ENCODE measurements around the gene SKAP1. TPM values are rescaled to one million over a fixed set of nuclear protein-coding genes. Genes with fewer than 3 reads are reported as not detected.

SKAP1 gene
- total RNA-seq: 10 to 100 TPM; 75.5 to 91.4 TPM

- Mint-ChIP-seq H3K4me1 (peaks cover 51% of the 10 kb centered on the region), H3K4me3 (peak within 1 kb of the TSS; percentile 82), H3K27me3 (no peaks in the 10 kb centered on the region), H3K9me3 (ENCODE audit: low read depth) (no peaks in the 10 kb centered on the region), H3K27ac (peak within 1 kb of the TSS; percentile 86), H3K36me3 (peaks cover 36% of the 10 kb centered on the region)
- ATAC-seq (peak; percentile 71), DNase-seq (peak; percentile 70)
- CTCF ChIA-PET: interaction anchor here (1.8 to 2.3 kb wide), 2 partner anchors 24 to 27 kb away, joined by 5 to 6 read pairs; no protein-coding TSS in a partner anchor
Observed at GRCh38 chr17:48429638-48430586, at the start of gene SKAP1. SKAP1 (minus strand) TSS chr17:48430214.

- no peak for ATAC-seq
- H3K36me3 Mint-ChIP-seq: no peaks in the 10 kb centered on the region
- H3K4me3 Mint-ChIP-seq: no peak overlapping the region
- CTCF ChIA-PET: no interaction called here
- no peaks in the 10 kb centered on the region for H3K9me3 Mint-ChIP-seq (ENCODE audit: low read depth)
- H3K27me3 Mint-ChIP-seq: no peaks in the 10 kb centered on the region
- no peak for DNase-seq
- peaks cover 28% of the 10 kb centered on the region for H3K4me1 Mint-ChIP-seq
- H3K27ac Mint-ChIP-seq: peak overlapping the region; percentile 58
Observed at GRCh38 chr17:48479014-48479402, 49.0 kb upstream of the SKAP1 start.

GRCh38 chr17:48478224-48479013, 48.4 kb upstream of the SKAP1 start:
- DNase-seq (peak; percentile 68), ATAC-seq (peak; percentile 91)
- Mint-ChIP-seq H3K9me3 (ENCODE audit: low read depth) (no peaks in the 10 kb centered on the region), H3K4me3 (no peak overlapping the region), H3K27me3 (no peaks in the 10 kb centered on the region), H3K36me3 (no peaks in the 10 kb centered on the region), H3K27ac (peak overlapping the region; percentile 61), H3K4me1 (peaks cover 22% of the 10 kb centered on the region)
- CTCF ChIA-PET: interaction anchor here (0.6 to 1.7 kb wide), 2 partner anchors 21 to 124 kb away, joined by 3 to 4 read pairs; no protein-coding TSS in a partner anchor

- no peak overlapping the region for H3K4me3 Mint-ChIP-seq
- no peak for DNase-seq
- peaks cover 18% of the 10 kb centered on the region for H3K4me1 Mint-ChIP-seq
- H3K36me3 Mint-ChIP-seq: no peaks in the 10 kb centered on the region
- CTCF ChIA-PET: interaction anchor here (0.7 to 1.7 kb wide), 6 partner anchors 9 to 142 kb away, joined by 3 to 4 read pairs (median 4); no protein-coding TSS in a partner anchor
- no peaks in the 10 kb centered on the region for H3K9me3 Mint-ChIP-seq (ENCODE audit: low read depth)
- no peaks in the 10 kb centered on the region for H3K27me3 Mint-ChIP-seq
- ATAC-seq: no peak
- no peak overlapping the region for H3K27ac Mint-ChIP-seq
Observed at GRCh38 chr17:48477221-48477620, 47.2 kb upstream of the SKAP1 start.

DNA sequence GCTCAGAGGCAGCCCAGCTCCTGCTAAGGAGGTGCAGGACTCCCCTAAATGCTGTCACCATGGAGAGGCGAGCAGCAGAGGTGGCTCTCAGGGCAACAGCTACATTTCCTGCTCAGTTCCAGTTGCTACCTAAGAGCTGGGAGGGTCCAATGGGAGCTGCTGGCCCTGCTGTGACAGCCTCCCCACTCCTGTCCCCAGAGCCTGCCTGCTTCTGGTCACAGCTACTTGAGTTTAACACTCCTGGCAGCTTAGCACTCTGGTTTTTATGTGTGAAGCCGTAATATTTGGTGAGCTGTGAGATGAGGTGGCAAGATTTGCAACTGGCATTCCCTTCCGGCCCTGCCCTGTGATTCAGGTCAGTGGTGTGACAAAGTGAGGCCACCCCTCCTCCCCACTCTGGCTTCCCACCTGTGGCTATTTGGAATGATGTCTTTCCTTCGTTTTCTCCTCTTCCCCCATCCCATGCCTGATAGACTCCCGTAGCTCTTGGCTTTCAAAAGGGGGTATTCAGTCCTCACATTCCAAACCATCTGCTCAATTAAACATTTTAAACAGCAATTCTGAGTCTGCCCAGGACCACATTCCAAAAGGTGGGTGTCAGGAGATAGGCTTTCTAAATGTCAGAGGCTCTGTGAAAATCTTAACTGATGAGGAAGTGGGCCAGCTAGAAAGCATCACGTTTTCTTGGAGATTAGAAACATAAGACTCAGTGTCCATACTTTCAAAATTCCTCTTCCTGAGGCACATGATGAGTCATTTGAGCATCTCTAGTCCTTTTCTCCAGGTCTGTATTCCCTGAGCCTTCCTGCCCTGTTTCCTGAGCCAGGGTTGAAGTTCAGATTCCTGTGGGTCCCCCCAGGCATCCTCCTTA, 42.6 kb upstream of the SKAP1 start:
- Mint-ChIP-seq H3K36me3 (no peaks in the 10 kb centered on the region), H3K9me3 (ENCODE audit: low read depth) (no peaks in the 10 kb centered on the region), H3K4me1 (peaks cover 16% of the 10 kb centered on the region), H3K27ac (peak overlapping the region; percentile 63), H3K4me3 (no peak overlapping the region), H3K27me3 (peaks cover 13% of the 10 kb centered on the region)
- CTCF ChIA-PET: interaction anchor here (1.0 to 2.1 kb wide), 4 partner anchors 13 to 165 kb away, joined by 3 to 6 read pairs (median 4); no protein-coding TSS in a partner anchor
- peak; percentile 58 for DNase-seq
- ATAC-seq: peak; percentile 86

DNA sequence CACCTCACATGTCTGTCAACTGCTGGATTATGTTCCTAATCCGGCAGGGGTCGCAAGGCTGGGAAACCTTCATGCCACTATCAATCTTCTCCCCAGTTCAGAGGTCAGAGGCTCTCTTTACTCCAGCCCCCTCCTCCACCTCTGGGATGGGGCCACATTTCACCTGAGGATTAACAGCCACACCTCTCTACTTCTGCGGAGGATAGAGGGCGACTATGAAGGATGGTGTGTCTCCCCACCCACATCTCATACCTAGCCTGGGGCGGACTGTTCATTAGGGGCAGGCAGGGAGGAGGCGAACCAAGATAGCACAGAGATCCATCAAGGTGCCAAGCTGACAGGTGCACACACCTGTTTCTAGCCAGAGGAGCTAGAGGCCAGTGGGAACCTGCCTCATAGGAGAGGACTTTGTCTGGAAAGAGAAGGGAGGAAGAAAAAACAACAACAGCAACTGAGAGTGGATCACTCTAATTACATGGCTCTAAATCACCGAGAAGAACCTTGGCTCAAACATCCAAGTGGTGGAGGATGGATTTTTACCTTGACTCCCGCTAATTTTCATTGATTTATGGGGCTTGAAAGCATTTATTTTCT, 41.9 kb upstream of the SKAP1 start:
- ATAC-seq (no peak), DNase-seq (no peak)
- H3K36me3 Mint-ChIP-seq: no peaks in the 10 kb centered on the region
- H3K27ac Mint-ChIP-seq: peak overlapping the region; percentile 63
- H3K9me3 Mint-ChIP-seq (ENCODE audit: low read depth): no peaks in the 10 kb centered on the region
- CTCF ChIA-PET: interaction anchor here (0.9 to 2.1 kb wide), 7 partner anchors 13 to 164 kb away, joined by 3 to 6 read pairs (median 3); no protein-coding TSS in a partner anchor
- H3K4me1 Mint-ChIP-seq: peaks cover 14% of the 10 kb centered on the region
- H3K27me3 Mint-ChIP-seq: peaks cover 14% of the 10 kb centered on the region
- H3K4me3 Mint-ChIP-seq: no peak overlapping the region

GRCh38 chr17:48470388-48471034, 40.5 kb upstream of the SKAP1 start:
- H3K4me1 Mint-ChIP-seq: peaks cover 14% of the 10 kb centered on the region
- no peak overlapping the region for H3K4me3 Mint-ChIP-seq
- ATAC-seq (no peak), DNase-seq (no peak)
- H3K9me3 Mint-ChIP-seq (ENCODE audit: low read depth): no peaks in the 10 kb centered on the region
- CTCF ChIA-PET: interaction anchor here (0.8 to 2.1 kb wide), 7 partner anchors 11 to 32 kb away, joined by 3 to 6 read pairs (median 3); no protein-coding TSS in a partner anchor
- H3K27me3 Mint-ChIP-seq: peaks cover 17% of the 10 kb centered on the region
- H3K27ac Mint-ChIP-seq: no peak overlapping the region
- no peaks in the 10 kb centered on the region for H3K36me3 Mint-ChIP-seq

GRCh38 chr17:48469227-48469626, 39.2 kb upstream of the SKAP1 start:
- DNase-seq (no peak), ATAC-seq (no peak)
- no peaks in the 10 kb centered on the region for H3K36me3 Mint-ChIP-seq
- no peaks in the 10 kb centered on the region for H3K9me3 Mint-ChIP-seq (ENCODE audit: low read depth)
- H3K4me1 Mint-ChIP-seq: peaks cover 18% of the 10 kb centered on the region
- no peak overlapping the region for H3K4me3 Mint-ChIP-seq
- H3K27ac Mint-ChIP-seq: no peak overlapping the region
- peaks cover 17% of the 10 kb centered on the region for H3K27me3 Mint-ChIP-seq
- CTCF ChIA-PET: interaction anchor here (1.1 kb wide), 1 partner anchor 24 kb away, joined by 3 read pairs; no protein-coding TSS in a partner anchor

DNA sequence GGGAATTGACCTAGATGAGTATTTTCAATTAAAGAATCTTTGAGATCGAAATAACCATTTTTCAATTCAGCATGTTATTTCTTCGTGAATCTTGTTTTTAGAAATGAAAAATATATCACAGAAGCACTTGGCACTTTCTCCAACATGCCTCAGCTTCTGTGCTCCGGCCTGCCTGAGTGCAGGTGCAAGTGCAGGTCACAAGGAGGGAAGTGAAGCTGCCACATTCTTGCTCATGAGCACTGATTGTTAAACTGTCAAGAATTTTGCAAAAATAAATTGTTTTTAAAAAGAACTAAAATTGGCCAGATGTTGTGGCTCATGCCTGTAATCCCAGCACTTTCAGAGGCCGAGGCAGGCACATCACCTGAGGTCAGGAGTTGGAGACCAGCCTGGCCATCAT, 38.3 kb upstream of the SKAP1 start:
- no peak for ATAC-seq
- no peaks in the 10 kb centered on the region for H3K9me3 Mint-ChIP-seq (ENCODE audit: low read depth)
- H3K27me3 Mint-ChIP-seq: peaks cover 17% of the 10 kb centered on the region
- CTCF ChIA-PET: interaction anchor here (1.4 kb wide), 1 partner anchor 12 kb away, joined by 3 read pairs; no protein-coding TSS in a partner anchor
- no peak overlapping the region for H3K27ac Mint-ChIP-seq
- peaks cover 20% of the 10 kb centered on the region for H3K4me1 Mint-ChIP-seq
- no peak overlapping the region for H3K4me3 Mint-ChIP-seq
- no peak for DNase-seq
- no peaks in the 10 kb centered on the region for H3K36me3 Mint-ChIP-seq

GRCh38 chr17:48465884-48466283, 35.9 kb upstream of the SKAP1 start:
- Mint-ChIP-seq H3K4me3 (no peak overlapping the region), H3K4me1 (peaks cover 12% of the 10 kb centered on the region), H3K27ac (no peak overlapping the region), H3K27me3 (peaks cover 14% of the 10 kb centered on the region), H3K9me3 (ENCODE audit: low read depth) (no peaks in the 10 kb centered on the region), H3K36me3 (no peaks in the 10 kb centered on the region)
- no peak for ATAC-seq
- CTCF ChIA-PET: interaction anchor here (1.5 to 2.0 kb wide), 2 partner anchors 9 to 27 kb away, joined by 4 to 5 read pairs; no protein-coding TSS in a partner anchor
- DNase-seq: no peak

GRCh38 chr17:48463526-48463925, 33.5 kb upstream of the SKAP1 start:
- Mint-ChIP-seq H3K4me3 (no peak overlapping the region), H3K4me1 (peaks cover 29% of the 10 kb centered on the region), H3K27me3 (peaks cover 4% of the 10 kb centered on the region), H3K27ac (no peak overlapping the region), H3K36me3 (no peaks in the 10 kb centered on the region), H3K9me3 (ENCODE audit: low read depth) (no peaks in the 10 kb centered on the region)
- DNase-seq (no peak), ATAC-seq (no peak)
- CTCF ChIA-PET: interaction anchor here (0.7 to 1.0 kb wide), 2 partner anchors 10 to 30 kb away, joined by 3 read pairs; no protein-coding TSS in a partner anchor
